Uterus (tissue), 2 donors: ENCODE results near the gene ZNF653.

ENCODE experiments used
- CTCF ChIP-seq, 4 experiments: fragments of 200-600 bp in 2 of 4; fragments of 450-650 bp in 2 of 4; sonication (generic) in 2 of 4; IDR thresholded peaks; one replicate each; pipeline ENCODE4 v1.5.1; 2016 to 2019; ENCODE audit warnings: antibody characterized with exemption in 4 of 4, mild to moderate bottlenecking in 2 of 4, moderate library complexity in 1 of 4
- POLR2A ChIP-seq, 2 donors: fragments of 450-650 bp; IDR thresholded peaks; one replicate each; pipeline ENCODE4 v1.6.1; 2016; ENCODE audit warnings: antibody characterized with exemption in 2 of 2, mild to moderate bottlenecking in 1 of 2, moderate library complexity in 1 of 2

GRCh38 chr19:11445141-11445540 lies 60.5 kb downstream of the ZNF653 start:
- TF ChIP-seq POLR2A (IDR thresholded peaks at IDR 0.05), result no peak
- no peak for TF ChIP-seq CTCF (IDR thresholded peaks at IDR 0.05)
